Prostate gland (tissue), 2 donors: ENCODE measurements around the gene ARMC9. TPM values are rescaled to one million over a fixed set of nuclear protein-coding genes. Genes with fewer than 3 reads are reported as not detected.

Source experiments
- DNase-seq: peaks from one replicate; pipeline ENCODE4 v3.0.0-alpha.2; 2019; ENCODE audit warnings: low spot score
- H3K27ac ChIP-seq, 2 donors: fragments of 200-600 bp; sonication (generic); 2 replicates each; pipeline ENCODE4 v1.5.1; 2017 to 2019
- H3K27me3 ChIP-seq: fragments of 200-600 bp; sonication (generic); replicated peaks from 2 replicates; pipeline ENCODE4 v1.5.1; 2019; ENCODE audit not compliant: insufficient read depth
- H3K36me3 ChIP-seq, 2 donors: fragments of 200-600 bp; sonication (generic); 1 replicate in 1 of 2; 2 replicates in 1 of 2; pipeline versions ENCODE4 v1.5.1 to v1.8.1; 2017 to 2019
- H3K4me1 ChIP-seq: fragments of 200-600 bp; sonication (generic); replicated peaks from 2 replicates; pipeline ENCODE4 v1.5.1; 2019
- H3K4me3 ChIP-seq, 2 donors: fragments of 200-600 bp; sonication (generic); 2 replicates each; pipeline ENCODE4 v1.5.1; 2017 to 2019
- H3K9me3 ChIP-seq: fragments of 200-600 bp; sonication (generic); 2 replicates; pipeline ENCODE4 v1.5.1; 2017
- CTCF ChIP-seq, 4 experiments: fragments of 200-600 bp in 2 of 4; fragments of 450-650 bp in 2 of 4; sonication (generic) in 2 of 4; IDR thresholded peaks; 1 replicate in 3 of 4; 2 replicates in 1 of 4; pipeline ENCODE4 v1.5.1; 2016 to 2019; ENCODE audit warnings: antibody characterized with exemption in 4 of 4, mild to moderate bottlenecking in 2 of 4, moderate library complexity in 2 of 4
- POLR2A ChIP-seq: fragments of 450-650 bp; IDR thresholded peaks from one replicate; pipeline ENCODE4 v1.6.1; 2016; ENCODE audit warnings: antibody characterized with exemption, mild to moderate bottlenecking
- POLR2AphosphoS5 ChIP-seq: sonication (generic); formaldehyde crosslinking; IDR thresholded peaks from one replicate; pipeline ENCODE4 v1.6.1; 2017; ENCODE audit warnings: antibody characterized with exemption
- WGBS: methylation state at CpG from one replicate; pipeline ENCODE4 v1.1.5; 2018; 5-methylcytosine and 5-hydroxymethylcytosine counted together
- intact Hi-C: fragments of 100-400 bp; cut with DNase I; formaldehyde crosslinking; loops from one replicate; pipeline ENCODE4 v1.14.2; 2022
- total RNA-seq, 2 donors: library from RNA; depleted of rRNA; stranded (reverse); fragments of >200 nt; gene quantifications; one replicate each; pipeline ENCODE4 v1.1.0, GENCODE V29; 2016

Gene ARMC9
- total RNA-seq, 2 donors from 2014 or later: 11.3 to 40.0 TPM

- intact Hi-C loops: no loop called here
- DNase-seq: no peak
- no peaks in the 10 kb centered on the region for H3K9me3 ChIP-seq
- no peaks in the 10 kb centered on the region for H3K36me3 ChIP-seq
- WGBS: 32% methylated on average over 3 of the region's 3 CpGs
- no peaks in the 10 kb centered on the region for H3K27me3 ChIP-seq
- no peaks in the 10 kb centered on the region for H3K4me1 ChIP-seq
- peak overlapping the region; percentile 44 to 53 for H3K27ac ChIP-seq
- TF ChIP-seq POLR2AphosphoS5 (no peak), POLR2A (no peak), CTCF (IDR thresholded peaks at IDR 0.05) (no peak)
- H3K4me3 ChIP-seq: no peak overlapping the region
Measured at GRCh38 chr2:231223001-231223375, 24.6 kb downstream of the ARMC9 start.

GRCh38 chr2:231223458-231223976 is 25.1 kb downstream of the ARMC9 start:
- intact Hi-C loops: no loop called here
- no peaks in the 10 kb centered on the region for H3K9me3 ChIP-seq
- peak overlapping the region; percentile 44 to 53 for H3K27ac ChIP-seq
- no peaks in the 10 kb centered on the region for H3K36me3 ChIP-seq
- no peaks in the 10 kb centered on the region for H3K27me3 ChIP-seq
- no peaks in the 10 kb centered on the region for H3K4me1 ChIP-seq
- no peak for TF ChIP-seq POLR2AphosphoS5
- no peak for TF ChIP-seq POLR2A
- no peak for TF ChIP-seq CTCF (IDR thresholded peaks at IDR 0.05)
- no peak for DNase-seq
- WGBS: 37% methylated on average over 6 of the region's 6 CpGs
- no peak overlapping the region for H3K4me3 ChIP-seq

GRCh38 chr2:231227310-231228162 is 29.1 kb downstream of the ARMC9 start:
- DNase-seq: peak; percentile 53
- H3K27me3 ChIP-seq: no peaks in the 10 kb centered on the region
- no peaks in the 10 kb centered on the region for H3K9me3 ChIP-seq
- 71% methylated on average over 12 of the region's 12 CpGs for WGBS
- no peaks in the 10 kb centered on the region for H3K4me1 ChIP-seq
- no peaks in the 10 kb centered on the region for H3K36me3 ChIP-seq
- TF ChIP-seq POLR2A (no peak), POLR2AphosphoS5 (peak; percentile 48), CTCF (IDR thresholded peaks at IDR 0.05) (peak; percentile 32 to 82 (median 70))
- H3K4me3 ChIP-seq: no peak overlapping the region
- intact Hi-C loops: loop anchor here (2.0 to 5.0 kb wide), 3 partner anchors 45 to 225 kb away; no protein-coding TSS in a partner anchor
- H3K27ac ChIP-seq: peak overlapping the region; percentile 30 to 44

- H3K36me3 ChIP-seq: no peaks in the 10 kb centered on the region
- H3K9me3 ChIP-seq: no peaks in the 10 kb centered on the region
- no peak for DNase-seq
- H3K27ac ChIP-seq: no peak overlapping the region
- WGBS: 80% methylated on average over 9 of the region's 9 CpGs
- intact Hi-C loops: loop anchor here (2.0 to 5.0 kb wide), 3 partner anchors 44 to 224 kb away; no protein-coding TSS in a partner anchor
- no peak overlapping the region for H3K4me3 ChIP-seq
- TF ChIP-seq POLR2AphosphoS5 (no peak), POLR2A (no peak)
- H3K4me1 ChIP-seq: no peaks in the 10 kb centered on the region
- H3K27me3 ChIP-seq: no peaks in the 10 kb centered on the region
Measured at GRCh38 chr2:231228223-231228622, 29.8 kb downstream of the ARMC9 start.

GRCh38 chr2:231228974-231229529 is 30.6 kb downstream of the ARMC9 start:
- no peak overlapping the region for H3K27ac ChIP-seq
- H3K4me1 ChIP-seq: no peaks in the 10 kb centered on the region
- no peaks in the 10 kb centered on the region for H3K27me3 ChIP-seq
- H3K36me3 ChIP-seq: no peaks in the 10 kb centered on the region
- no peak for TF ChIP-seq POLR2A
- no peak for TF ChIP-seq CTCF (IDR thresholded peaks at IDR 0.05)
- TF ChIP-seq POLR2AphosphoS5: no peak
- WGBS: 77% methylated on average over 5 of the region's 5 CpGs
- H3K4me3 ChIP-seq: no peak overlapping the region
- no peak for DNase-seq
- intact Hi-C loops: loop anchor here (2.0 to 5.0 kb wide), 3 partner anchors 43 to 223 kb away; no protein-coding TSS in a partner anchor
- no peaks in the 10 kb centered on the region for H3K9me3 ChIP-seq
